Measurements from ENCODE around the gene UQCRHL.
"Not testable (repeated sequence)": the region's sequence is repeated elsewhere in the genome, so short reads cannot be mapped to it uniquely, and the experiment has no call there.

DNA sequence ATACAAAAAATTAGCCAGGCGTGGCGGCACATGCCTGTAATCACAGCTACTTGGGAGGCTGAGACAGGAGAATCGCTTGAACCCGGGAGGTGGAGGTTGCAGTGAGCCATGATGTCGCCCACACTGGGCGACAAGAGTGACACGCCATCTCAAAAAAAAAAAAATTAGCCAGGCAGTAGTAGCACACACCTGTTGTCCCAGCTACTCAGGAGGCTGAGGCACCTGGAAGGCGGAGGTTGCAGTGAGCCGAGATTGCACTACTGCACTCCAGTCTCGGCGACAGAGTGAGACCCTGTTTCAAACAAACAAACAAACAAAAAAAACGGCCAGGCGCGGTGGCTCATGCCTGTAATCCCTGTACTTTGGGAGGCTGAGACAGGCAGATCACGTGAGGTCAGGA is 20.1 kb upstream of the UQCRHL start:
- TF ChIP-seq, protein P1, sequence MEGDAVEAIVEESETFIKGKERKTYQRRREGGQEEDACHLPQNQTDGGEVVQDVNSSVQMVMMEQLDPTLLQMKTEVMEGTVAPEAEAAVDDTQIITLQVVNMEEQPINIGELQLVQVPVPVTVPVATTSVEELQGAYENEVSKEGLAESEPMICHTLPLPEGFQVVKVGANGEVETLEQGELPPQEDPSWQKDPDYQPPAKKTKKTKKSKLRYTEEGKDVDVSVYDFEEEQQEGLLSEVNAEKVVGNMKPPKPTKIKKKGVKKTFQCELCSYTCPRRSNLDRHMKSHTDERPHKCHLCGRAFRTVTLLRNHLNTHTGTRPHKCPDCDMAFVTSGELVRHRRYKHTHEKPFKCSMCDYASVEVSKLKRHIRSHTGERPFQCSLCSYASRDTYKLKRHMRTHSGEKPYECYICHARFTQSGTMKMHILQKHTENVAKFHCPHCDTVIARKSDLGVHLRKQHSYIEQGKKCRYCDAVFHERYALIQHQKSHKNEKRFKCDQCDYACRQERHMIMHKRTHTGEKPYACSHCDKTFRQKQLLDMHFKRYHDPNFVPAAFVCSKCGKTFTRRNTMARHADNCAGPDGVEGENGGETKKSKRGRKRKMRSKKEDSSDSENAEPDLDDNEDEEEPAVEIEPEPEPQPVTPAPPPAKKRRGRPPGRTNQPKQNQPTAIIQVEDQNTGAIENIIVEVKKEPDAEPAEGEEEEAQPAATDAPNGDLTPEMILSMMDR (conservative IDR thresholded peaks at IDR 0.05; ENCODE audit: low read depth, low read length), result not testable (repeated sequence)
- not testable (repeated sequence) for TF ChIP-seq EZH2phosphoT487 (IDR thresholded peaks at IDR 0.05; ENCODE audit: borderline replicate concordance, low read length); EZH2 (IDR thresholded peaks at IDR 0.05; ENCODE audit: low read length, unreplicated experiment)

Data from PC-3 (cell line).